GM18502 (cell line): ENCODE data around the gene RBM20.
A peak's percentile ranks its signal among the peaks of the same experiment; 100 is the strongest.
"Not testable (repeated sequence)": the region's sequence is repeated elsewhere in the genome, so short reads cannot be mapped to it uniquely, and the experiment has no call there.

ENCODE experiments used
- ATAC-seq: cut with Tn5 transposase; IDR thresholded peaks from one replicate; pipeline ENCODE4 v1.9.1; 2021; ENCODE audit warnings: mild to moderate bottlenecking; ENCODE audit not compliant: unreplicated experiment, poor library complexity

The RBM20 gene

DNA sequence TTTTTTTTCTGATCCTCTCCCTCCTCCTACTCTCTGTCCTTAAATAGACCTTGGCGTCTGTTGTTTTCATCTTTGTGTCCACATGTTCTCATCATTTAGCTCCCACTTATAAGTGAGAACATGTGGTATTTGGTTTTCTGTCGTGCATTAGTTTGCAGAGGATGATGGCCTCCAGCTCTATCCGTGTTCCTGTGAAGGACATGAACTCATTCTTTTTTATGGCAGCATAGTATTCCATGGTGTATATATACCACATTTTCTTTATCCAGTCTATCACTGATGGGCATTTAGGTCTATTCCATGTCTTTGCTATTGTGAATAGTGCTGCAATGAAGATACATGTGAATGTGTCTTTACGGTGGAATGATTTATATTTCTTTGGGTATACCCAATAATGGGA, 20.8 kb upstream of the RBM20 start:
- not testable (repeated sequence) for ATAC-seq

GRCh38 chr10:110625356-110625894, 18.7 kb upstream of the RBM20 start:
- ATAC-seq = no peak

- no peak for ATAC-seq
These were observed 17.9 kb upstream of the RBM20 start for GRCh38 chr10:110625951-110626855.

- ATAC-seq = no peak
These were observed 16.0 kb upstream of the RBM20 start for GRCh38 chr10:110628161-110628560.

- no peak for ATAC-seq
These were observed 14.4 kb upstream of the RBM20 start for GRCh38 chr10:110629680-110630191.

DNA sequence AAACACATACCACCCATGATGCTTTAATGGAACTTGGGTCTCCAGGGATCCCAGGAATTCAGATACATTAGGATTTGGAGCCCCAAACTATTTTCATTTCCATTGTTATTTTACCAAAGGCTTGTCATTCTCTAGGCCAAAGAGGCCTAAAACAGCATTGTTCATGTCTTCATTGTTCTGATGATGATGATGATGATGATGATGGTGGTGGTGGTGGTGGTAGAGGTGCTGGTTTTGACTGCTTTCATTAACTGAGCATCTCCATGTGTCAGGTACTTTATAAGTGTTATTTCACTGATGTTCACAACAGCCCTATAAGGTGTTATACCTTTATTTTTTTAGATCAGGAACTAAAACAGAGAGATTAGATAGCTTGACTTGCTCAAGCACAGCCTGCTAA, 12.2 kb upstream of the RBM20 start:
- ATAC-seq = no peak

DNA sequence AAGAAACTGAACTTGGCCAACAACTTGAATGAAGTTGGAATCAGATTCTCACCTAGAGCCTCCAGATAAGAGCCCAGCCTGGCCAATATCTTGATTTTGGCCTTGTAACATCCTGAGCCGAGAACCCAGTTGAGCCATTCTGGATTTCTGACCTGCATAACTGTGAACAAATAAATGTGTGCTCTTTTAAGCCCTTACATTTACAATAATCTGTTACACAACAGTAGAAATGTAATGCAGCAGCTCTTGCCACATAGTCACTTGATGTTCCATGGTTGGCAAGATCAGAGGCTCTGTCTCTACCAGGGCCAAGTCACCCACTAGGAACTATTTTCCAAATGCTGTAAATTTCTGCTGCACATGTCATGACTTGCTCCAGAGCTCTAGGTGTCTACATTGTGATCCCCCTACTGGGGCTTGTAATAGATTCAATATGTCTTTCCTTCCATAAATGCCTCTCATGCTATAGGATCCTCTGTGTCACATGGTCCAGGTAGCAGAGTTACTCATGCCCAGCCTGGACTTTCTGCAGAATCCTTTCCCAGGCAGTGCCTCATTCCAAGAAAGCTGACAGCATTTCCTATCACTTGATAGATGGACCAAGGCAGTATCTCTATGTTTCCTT, 11.4 kb upstream of the RBM20 start:
- no peak for ATAC-seq

DNA sequence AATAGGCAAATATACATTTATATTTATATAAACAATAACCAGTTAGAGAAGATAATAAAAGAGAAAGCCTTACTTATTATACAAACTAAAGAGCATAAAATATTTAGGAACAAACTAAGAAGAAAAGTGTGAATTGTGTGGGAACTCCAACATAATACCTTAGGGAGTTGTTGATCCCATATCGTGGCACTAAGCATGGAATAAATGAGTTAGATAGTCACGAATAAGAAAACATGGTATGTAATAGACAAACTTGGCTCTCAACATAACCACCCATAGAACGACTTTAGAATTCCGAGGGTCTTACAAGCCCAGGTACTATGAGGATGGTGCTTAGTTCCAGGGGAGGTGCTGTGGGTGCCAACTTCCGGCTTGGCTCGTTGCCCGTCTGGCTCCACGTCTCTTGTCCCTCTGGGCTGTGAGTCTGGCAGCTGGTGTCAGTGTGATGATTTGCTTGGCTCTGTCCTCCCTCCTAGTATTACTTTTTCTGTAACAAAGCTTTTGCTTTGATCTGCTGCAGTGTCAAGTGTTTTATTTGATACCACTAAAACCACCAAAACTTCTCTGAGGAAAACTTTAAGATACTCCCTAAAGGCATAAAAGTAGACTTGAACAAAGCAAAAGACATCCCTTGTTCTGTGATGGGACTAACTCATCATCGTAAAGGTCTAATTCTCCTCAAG, 9.5 kb upstream of the RBM20 start:
- no peak for ATAC-seq

DNA sequence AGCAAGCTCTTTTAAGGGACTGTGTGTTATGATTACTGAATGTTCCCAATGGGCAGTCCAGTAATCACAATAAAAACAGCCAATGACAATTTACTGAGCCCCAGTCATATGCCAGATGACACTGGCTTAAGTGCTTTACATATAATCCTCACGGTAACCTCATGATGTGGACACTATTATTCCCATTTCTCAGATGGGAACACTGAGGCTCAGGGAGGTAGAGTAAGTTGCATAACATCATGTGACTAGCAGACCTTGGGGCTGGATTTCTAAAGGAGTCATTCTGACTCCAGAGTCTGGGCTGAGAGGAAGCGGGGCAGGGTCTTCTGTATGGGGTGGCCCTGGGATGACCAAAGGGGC, 7.6 kb upstream of the RBM20 start:
- ATAC-seq = no peak

DNA sequence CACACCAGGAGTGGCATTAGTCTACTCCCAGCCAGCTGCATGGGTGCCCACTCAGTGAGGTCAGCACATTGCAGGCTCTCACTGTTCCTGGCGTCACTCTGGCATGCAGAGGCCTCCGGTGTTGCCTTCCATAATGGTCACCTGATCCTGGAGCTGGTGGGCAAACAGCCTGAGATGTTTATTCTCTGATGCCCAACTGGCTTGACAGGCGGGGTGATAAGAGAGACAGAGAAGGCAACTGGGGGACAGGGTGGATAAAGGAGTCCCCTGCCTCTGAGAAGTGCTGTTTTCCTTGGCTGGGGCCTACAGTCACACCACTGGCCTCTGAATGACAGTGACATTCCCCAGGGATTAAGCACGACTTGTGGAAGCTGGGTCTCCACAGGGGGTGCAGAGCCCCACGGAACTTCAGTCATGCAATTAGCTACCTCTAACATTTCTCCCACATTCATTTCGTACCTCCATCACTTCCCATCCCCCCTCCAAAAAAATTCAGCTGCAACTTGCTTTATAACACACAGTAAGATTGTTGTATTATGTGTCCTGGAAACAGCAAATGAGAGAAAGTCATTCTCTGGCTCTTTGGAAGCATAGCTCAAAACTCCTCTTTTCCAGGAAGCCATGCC, 7.1 kb upstream of the RBM20 start:
- ATAC-seq = no peak

DNA sequence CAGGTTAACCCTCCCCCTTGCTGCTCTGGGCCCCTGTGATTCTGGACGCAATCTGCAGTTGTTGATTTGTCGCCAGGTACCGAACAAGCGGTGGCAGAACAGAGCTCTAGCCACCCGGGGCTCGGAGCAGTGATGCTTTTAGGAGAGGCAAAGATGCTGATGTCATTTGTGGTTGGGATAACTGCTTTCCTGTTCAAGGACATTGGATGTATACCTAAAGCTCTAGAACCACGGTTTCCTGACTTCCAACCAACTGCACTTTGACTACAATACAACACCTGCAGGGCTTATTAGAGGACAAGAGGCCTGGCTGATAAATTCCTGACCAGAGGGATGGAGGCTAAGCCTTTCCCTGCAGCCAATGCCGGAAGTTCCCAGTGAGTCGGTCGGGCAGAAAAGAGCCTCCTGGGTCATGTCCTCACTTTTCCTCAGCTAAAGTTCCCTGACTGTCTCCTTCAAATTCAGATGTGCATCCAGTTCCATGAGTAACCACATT, 6.5 kb upstream of the RBM20 start:
- ATAC-seq = no peak

GRCh38 chr10:110638319-110638718, 5.8 kb upstream of the RBM20 start:
- ATAC-seq = no peak

DNA sequence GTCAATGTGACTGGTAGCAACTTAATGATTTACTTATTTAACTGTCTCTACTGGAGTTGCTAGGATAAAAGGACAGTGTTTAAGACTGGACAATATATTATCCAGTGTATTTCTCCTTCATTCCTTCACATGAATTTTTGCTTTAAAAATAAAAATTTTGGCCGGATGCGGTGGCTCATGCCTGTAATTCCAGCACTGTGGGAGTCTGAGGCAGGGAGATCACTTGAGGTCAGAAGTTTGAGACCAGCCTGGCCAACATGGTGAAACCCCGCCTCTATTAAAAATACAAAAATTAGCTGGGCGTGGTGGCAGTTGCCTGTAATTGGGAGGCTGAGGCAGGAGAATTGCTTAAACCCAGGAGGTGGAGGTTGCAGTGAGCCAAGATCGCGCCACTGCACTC, 5.1 kb upstream of the RBM20 start:
- not testable (repeated sequence) for ATAC-seq

DNA sequence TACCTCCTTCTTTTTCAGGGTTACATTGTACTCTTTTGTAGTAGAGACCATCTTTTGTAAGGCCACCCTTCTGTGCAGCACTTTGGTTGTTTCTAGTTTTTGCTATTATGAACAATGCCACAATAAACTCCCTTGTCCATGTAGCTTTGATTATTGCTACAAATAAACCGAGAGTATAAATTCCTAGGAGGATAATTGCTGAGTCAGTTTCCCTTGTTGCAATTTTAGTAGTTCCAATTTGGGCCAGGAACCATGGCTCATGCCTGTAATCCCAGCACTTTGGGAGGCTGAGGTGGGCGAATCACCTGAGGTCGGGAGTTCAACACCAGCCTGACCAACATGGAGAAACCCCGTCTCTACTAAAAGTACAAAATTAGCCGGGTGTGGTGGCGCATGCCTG, 4.3 kb upstream of the RBM20 start:
- not testable (repeated sequence) for ATAC-seq

DNA sequence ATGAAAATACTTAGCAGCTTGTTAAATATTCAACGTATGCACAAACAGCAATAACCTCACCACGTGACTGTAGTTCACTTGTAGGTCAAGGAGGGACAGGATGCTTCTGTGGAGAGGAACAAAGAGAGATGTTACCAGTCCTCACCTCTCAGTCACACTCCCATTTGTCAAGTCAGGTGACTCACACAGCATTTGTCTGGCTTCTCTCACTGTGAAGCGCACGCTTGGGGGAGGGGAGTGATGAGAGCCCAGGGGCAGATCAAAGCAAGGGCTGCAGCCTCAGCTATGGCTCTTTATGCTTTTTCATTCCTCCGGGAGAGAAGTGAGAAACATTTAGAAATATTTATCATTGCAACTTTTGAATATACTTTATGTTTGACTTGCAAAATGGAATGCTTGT, 2.9 kb upstream of the RBM20 start:
- no peak for ATAC-seq

- no peak for ATAC-seq
These were observed 1.7 kb upstream of the RBM20 start for GRCh38 chr10:110642204-110643034.

- peak; percentile 6 for ATAC-seq
These were observed 992 bp upstream of the RBM20 start for GRCh38 chr10:110643035-110643652.

GRCh38 chr10:110644598-110645462, 694 bp downstream of the RBM20 start:
- ATAC-seq = no peak
